Fibroblast of pulmonary artery (primary cell): ENCODE results near the gene RTF1.

ENCODE experiments used
- DNase-seq: peaks from one replicate; pipeline ENCODE4 v3.0.0-alpha.2; 2010; ENCODE audit warnings: low read depth
- H3K4me3 ChIP-seq: replicated peaks from 2 replicates; pipeline ENCODE4 v1.5.1; 2011; ENCODE audit warnings: low read depth, mild to moderate bottlenecking, control low read depth, low read length, moderate library complexity
- CTCF ChIP-seq: IDR thresholded peaks from 2 replicates; pipeline ENCODE4 v1.5.1; 2011; ENCODE audit warnings: mild to moderate bottlenecking, control low read depth, low read length, inconsistent platforms; ENCODE audit errors: missing control alignments

The RTF1 gene

GRCh38 chr15:41504751-41505492, 88.0 kb downstream of the RTF1 start:
- no peak for DNase-seq
- no peak for TF ChIP-seq CTCF
- no peak overlapping the region for H3K4me3 ChIP-seq

- no peak for DNase-seq
- H3K4me3 ChIP-seq, result no peak overlapping the region
- TF ChIP-seq CTCF, result no peak
These were observed 88.9 kb downstream of the RTF1 start for GRCh38 chr15:41505776-41506175.

- H3K4me3 ChIP-seq, result no peak overlapping the region
- no peak for DNase-seq
- no peak for TF ChIP-seq CTCF
These were observed 90.0 kb downstream of the RTF1 start for GRCh38 chr15:41506796-41507341.

GRCh38 chr15:41507820-41508290, 91.0 kb downstream of the RTF1 start:
- H3K4me3 ChIP-seq, result no peak overlapping the region
- TF ChIP-seq CTCF, result no peak
- no peak for DNase-seq

- no peak for DNase-seq
- TF ChIP-seq CTCF, result no peak
- no peak overlapping the region for H3K4me3 ChIP-seq
These were observed 93.8 kb downstream of the RTF1 start for GRCh38 chr15:41510728-41511127.

- DNase-seq, result no peak
- no peak for TF ChIP-seq CTCF
- H3K4me3 ChIP-seq, result no peak overlapping the region
These were observed 94.5 kb downstream of the RTF1 start for GRCh38 chr15:41511331-41511898.
